A204.1 (cell line): ENCODE measurements around the gene LBH.

Source experiments
- FAIRE-seq: peaks from 2 replicates; lab custom pipeline; 2012; peaks lifted over from hg19 to GRCh38; lab: Jason Lieb, UNC

The LBH gene

DNA sequence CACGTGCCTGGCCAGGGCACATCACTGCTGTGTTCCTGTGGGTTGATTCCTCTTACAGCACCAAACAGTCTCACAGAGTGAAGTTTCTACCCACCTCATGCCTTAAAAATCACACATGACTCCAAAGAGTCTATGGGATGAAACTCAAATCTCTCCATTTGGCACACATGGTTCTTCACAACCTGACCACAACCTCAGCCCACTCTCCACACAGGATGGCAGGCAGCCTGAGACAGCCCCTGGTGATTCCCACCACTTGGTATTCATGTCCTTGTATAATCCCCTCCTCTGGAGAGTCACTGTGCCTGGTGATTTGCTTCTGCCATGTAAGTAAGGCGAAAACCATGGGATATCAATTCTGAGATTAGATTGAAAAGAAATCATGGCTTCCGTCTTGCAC, 46.2 kb downstream of the LBH start:
- FAIRE-seq, result no peak

- no peak for FAIRE-seq
Observed at GRCh38 chr2:30278419-30278818, 47.1 kb downstream of the LBH start.

DNA sequence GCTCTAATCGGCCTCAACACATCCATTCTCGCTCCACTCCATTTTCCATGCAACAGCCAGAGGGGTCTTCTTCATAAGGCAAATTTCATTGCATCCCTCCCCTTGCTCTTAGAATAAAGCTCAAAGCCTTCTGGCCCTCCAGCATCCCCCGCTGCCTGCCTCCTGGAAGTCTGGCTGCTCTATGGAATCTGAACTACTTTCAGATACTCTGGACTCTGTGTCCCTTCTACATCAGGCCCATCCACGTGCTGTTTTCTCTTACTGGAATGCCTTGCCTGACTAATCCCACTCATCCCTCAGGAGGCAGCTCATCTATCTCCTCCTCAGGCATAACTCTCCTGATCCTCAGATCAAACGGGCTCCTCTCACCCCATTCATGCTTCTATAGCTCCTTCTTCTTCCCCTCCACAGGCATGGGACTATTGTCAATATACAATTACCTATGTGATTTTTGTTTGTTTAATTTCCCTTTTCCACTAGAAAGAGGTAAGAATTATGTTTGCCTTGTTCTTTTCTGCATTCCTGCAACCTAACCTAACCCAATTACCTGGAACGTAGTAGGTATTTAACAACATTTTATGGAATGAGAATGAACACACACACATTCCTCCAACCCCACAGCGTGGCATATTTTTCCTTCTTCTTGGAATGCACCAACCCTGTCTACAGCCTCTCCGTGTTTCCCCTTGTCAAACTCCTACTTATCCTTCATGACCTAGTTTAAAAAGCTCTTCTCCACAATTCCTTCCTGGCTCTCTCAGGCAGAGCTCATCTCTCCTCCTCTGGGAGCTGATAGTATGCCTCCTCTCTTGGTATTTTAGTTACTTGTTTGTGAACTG, 49.5 kb downstream of the LBH start:
- no peak for FAIRE-seq

GRCh38 chr2:30282081-30282480, 50.7 kb downstream of the LBH start:
- no peak for FAIRE-seq

- FAIRE-seq, result no peak
Observed at GRCh38 chr2:30282721-30283120, 51.4 kb downstream of the LBH start.

DNA sequence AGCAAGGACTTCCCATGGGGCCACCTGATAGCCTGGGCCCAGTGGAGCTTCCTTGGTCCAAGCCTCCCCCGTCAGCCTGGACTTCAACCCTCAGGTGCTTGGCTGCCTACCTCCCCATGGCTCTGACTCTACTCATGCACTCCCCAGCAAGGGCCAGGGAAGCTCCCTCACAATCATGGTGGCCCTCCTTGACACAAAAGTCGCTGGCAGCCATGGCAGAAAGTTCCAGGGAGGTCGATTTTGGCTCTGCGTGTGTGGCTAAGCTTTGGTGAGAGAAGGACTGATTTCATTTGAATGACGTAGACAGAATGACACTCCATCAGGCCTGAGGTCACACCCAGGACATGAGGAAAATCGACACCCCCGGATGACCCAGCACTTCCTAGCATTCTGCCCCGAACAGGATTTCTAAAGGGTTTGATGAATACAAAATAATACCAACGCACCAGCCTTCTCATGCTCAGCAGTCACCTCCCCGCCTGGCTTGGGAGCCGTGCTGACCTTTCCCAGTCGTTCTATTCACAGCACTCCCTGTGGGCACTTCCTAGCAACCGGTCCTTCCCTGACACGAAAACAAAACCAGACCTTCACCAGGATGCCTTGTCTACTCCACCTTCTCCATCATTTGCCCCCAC, 52.7 kb downstream of the LBH start:
- no peak for FAIRE-seq

GRCh38 chr2:30285758-30286157, 54.4 kb downstream of the LBH start:
- no peak for FAIRE-seq

GRCh38 chr2:30287190-30287840, 56.0 kb downstream of the LBH start:
- no peak for FAIRE-seq

DNA sequence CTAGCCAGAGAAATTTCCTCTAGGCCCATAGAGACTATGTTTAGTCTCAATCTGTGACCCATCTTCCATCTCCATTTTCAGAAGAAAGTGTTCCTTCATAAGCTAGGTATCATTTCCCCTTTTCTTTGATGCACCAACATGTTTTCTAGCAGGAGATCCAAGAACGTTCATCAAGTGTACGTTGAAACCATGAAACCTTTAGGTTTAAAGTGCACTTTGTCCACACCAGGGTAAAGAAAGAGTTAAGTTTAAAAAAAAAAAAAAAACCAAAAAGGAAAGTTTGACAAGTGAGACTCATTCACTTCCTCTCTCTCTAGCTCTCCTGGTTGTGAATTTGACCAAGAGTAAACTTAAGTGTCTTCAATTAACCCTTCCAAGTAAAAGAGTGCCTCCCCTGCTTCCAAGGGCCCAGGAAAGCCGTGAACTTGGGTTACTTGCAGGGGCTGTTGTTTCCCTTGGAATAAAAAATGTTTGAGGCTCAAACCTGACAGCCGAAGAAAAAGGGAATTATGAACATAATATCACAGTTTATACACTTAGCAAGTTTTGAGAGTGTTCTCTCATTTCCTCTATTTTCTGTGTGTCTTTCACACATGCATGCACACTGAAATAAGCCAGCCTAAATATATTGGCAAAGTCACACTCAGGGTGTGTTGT, 56.7 kb downstream of the LBH start:
- FAIRE-seq, result no peak

DNA sequence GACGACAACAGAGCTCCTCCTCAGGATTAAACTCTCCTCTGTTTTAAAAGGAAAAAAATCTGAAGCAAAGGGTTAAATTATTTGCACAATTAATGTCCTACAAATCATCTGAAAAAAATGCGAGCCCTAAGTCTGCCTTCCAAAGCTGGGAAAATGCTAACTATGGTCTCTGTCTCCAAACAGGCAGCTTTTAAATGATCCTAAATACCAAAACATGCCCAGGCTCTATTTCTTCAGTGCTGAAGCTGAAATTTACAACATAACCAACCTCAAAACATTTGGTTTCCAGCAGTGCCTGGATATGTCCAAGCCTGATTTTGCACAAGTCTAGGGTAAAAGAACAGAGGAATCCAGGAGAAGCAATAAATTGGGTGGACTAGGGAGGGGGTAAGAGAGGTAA, 57.2 kb downstream of the LBH start:
- FAIRE-seq, result no peak

DNA sequence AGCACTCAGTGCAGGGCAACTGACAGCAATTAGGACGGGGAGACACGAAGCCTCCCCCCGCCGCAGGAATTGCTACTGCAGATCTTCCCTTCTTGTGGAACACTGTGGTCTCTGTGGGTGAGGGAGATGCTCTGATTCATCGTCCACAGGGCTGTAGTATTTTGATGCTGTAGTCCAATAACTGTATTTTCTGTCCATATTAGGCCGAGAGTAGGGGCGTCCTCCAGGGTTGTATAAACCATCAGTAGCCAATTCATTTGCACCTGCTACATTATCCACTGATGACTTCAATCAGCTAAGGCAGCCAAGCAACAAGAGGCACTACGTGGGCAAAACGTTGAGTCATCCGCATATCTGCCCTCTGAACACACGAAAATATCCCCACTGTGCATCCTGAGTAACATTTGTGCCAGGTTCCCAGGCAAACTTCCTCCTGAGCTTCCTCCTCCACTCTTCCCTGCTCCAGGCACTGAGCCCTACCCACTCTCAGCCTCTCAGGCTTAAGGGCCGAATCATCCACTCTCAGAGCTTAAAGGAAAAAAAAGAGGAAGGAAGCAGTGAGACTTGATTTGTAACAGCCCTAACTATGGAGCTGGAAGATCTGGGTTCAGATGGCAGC, 62.1 kb downstream of the LBH start:
- FAIRE-seq, result no peak

GRCh38 chr2:30294133-30294532, 62.8 kb downstream of the LBH start:
- no peak for FAIRE-seq

DNA sequence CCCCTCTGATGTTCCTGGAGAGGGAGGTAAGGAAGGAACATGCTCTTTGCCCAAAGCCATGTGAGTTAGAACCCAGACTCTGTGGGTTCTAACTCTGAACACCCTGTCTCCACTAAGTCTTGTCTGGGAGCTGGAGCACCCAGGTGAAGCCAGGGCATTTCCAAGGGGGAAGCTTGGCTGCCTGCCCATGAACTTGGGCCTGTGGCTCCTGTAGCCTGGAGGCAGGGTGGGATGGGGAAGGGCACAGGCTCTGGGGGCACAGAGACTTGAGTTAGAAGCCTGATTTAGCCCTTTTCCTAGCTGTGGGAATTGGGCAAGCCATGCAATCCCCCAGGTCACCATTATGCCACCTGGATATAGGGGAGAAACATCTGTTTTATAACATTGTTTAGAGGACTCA, 65.2 kb downstream of the LBH start:
- no peak for FAIRE-seq

- FAIRE-seq, result no peak
Observed at GRCh38 chr2:30298302-30298701, 67.0 kb downstream of the LBH start.

GRCh38 chr2:30300122-30300455, 68.8 kb downstream of the LBH start:
- FAIRE-seq, result no peak

GRCh38 chr2:30300456-30301221, 69.3 kb downstream of the LBH start:
- FAIRE-seq, result no peak

GRCh38 chr2:30301551-30301950, 70.2 kb downstream of the LBH start:
- FAIRE-seq, result no peak

DNA sequence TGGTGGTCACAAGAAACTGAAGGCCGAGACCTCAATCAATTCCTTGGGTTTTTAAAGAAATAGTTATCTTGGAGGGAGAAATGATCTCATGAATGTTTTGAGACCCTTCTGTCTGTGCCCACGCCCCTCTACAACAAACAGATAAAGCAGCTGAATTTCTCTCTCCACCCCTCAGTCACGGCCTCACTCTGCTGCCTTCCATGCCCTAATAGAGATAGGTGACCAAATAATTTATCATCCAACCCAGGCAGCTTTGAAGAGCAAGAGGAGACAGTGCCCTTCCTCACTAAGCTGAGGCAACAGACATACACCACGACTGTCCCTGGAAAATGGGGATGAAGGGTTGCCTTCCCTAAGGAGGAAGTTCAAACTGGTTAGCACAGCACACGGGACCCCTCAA, 71.2 kb downstream of the LBH start:
- FAIRE-seq, result no peak

- no peak for FAIRE-seq
Observed at GRCh38 chr2:30303095-30303494, 71.8 kb downstream of the LBH start.

GRCh38 chr2:30305235-30305634, 73.9 kb downstream of the LBH start:
- FAIRE-seq, result no peak

DNA sequence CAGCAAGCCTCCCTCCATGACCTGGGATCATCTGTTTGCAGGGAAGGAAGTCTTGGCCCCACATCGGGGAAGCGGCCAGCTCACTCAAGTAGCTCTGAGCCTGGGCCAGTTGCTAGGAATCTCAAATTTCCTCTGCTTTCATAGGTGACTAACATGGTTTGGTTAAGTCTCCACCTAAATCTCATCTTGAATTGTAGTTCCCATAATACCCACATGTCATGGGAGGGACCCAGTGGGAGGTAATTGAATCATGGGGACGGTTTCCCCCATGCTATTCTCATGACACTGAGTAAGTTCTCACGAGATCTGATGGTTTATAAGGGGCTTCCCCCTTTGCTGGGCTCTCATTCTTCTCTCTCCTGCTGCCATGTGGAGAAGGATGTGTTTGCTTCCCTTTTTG, 75.2 kb downstream of the LBH start:
- no peak for FAIRE-seq

- no peak for FAIRE-seq
Observed at GRCh38 chr2:30308280-30308679, 76.9 kb downstream of the LBH start.
